KOPT-K1 (cell line): ENCODE results near the gene FRS2.
A peak's percentile ranks its signal among the peaks of the same experiment; 100 is the strongest.

Experiments used
- H3K27ac ChIP-seq: fragments of 200-600 bp; sonication (generic); 2 replicates; pipeline ENCODE4 v1.5.1; 2016; ENCODE audit warnings: antibody characterized with exemption, mild to moderate bottlenecking, low read depth, low read length; ENCODE audit not compliant: poor library complexity, severe bottlenecking
- H3K36me3 ChIP-seq: fragments of 200-600 bp; sonication (generic); 2 replicates; pipeline ENCODE4 v1.5.1; 2017; ENCODE audit warnings: antibody characterized with exemption, mild to moderate bottlenecking, low read length, moderate library complexity; ENCODE audit not compliant: insufficient read depth
- H3K9me3 ChIP-seq: fragments of 200-600 bp; sonication (generic); 2 replicates; pipeline ENCODE4 v1.5.1; 2017; ENCODE audit warnings: antibody characterized with exemption, low read length, mild to moderate bottlenecking; ENCODE audit not compliant: insufficient read depth, poor library complexity, severe bottlenecking

FRS2 gene

GRCh38 chr12:69470189-69471075 lies at the start of gene FRS2:
FRS2 (plus strand) TSS chr12:69470388; CDS start chr12:69569031, 98,643 bp downstream.
- Histone ChIP-seq H3K27ac (peak within 1 kb of the TSS; percentile 83), H3K36me3 (0 out of 2 replicates have a peak, but pooled peaks cover 4% of the 10 kb centered on the region), H3K9me3 (no peaks in the 10 kb centered on the region)

GRCh38 chr12:69421548-69421947 lies 48.6 kb upstream of the FRS2 start:
- no peaks in the 10 kb centered on the region for H3K36me3 ChIP-seq
- H3K27ac ChIP-seq, result no peak overlapping the region
- no peaks in the 10 kb centered on the region for H3K9me3 ChIP-seq

- no peak overlapping the region for H3K27ac ChIP-seq
- no peaks in the 10 kb centered on the region for H3K9me3 ChIP-seq
- no peaks in the 10 kb centered on the region for H3K36me3 ChIP-seq
These were observed 46.9 kb upstream of the FRS2 start for GRCh38 chr12:69423037-69423905.

GRCh38 chr12:69425417-69425816 lies 44.8 kb upstream of the FRS2 start:
- Histone ChIP-seq H3K9me3 (no peaks in the 10 kb centered on the region), H3K27ac (no peak overlapping the region), H3K36me3 (no peaks in the 10 kb centered on the region)

- Histone ChIP-seq H3K36me3 (no peaks in the 10 kb centered on the region), H3K27ac (no peak overlapping the region), H3K9me3 (no peaks in the 10 kb centered on the region)
These were observed 41.7 kb upstream of the FRS2 start for GRCh38 chr12:69428351-69429073.

GRCh38 chr12:69430942-69431590 lies 39.1 kb upstream of the FRS2 start:
- H3K27ac ChIP-seq, result no peak overlapping the region
- no peaks in the 10 kb centered on the region for H3K36me3 ChIP-seq
- no peaks in the 10 kb centered on the region for H3K9me3 ChIP-seq

- no peaks in the 10 kb centered on the region for H3K36me3 ChIP-seq
- no peaks in the 10 kb centered on the region for H3K9me3 ChIP-seq
- no peak overlapping the region for H3K27ac ChIP-seq
These were observed 38.5 kb upstream of the FRS2 start for GRCh38 chr12:69431591-69432222.

GRCh38 chr12:69433653-69434052 lies 36.5 kb upstream of the FRS2 start:
- Histone ChIP-seq H3K36me3 (no peaks in the 10 kb centered on the region), H3K27ac (no peak overlapping the region), H3K9me3 (no peaks in the 10 kb centered on the region)

- H3K9me3 ChIP-seq, result no peaks in the 10 kb centered on the region
- H3K36me3 ChIP-seq, result no peaks in the 10 kb centered on the region
- no peak overlapping the region for H3K27ac ChIP-seq
These were observed 34.5 kb upstream of the FRS2 start for GRCh38 chr12:69435644-69436043.

- no peak overlapping the region for H3K27ac ChIP-seq
- no peaks in the 10 kb centered on the region for H3K36me3 ChIP-seq
- no peaks in the 10 kb centered on the region for H3K9me3 ChIP-seq
These were observed 33.1 kb upstream of the FRS2 start for GRCh38 chr12:69437073-69437472.

GRCh38 chr12:69438539-69438938 lies 31.6 kb upstream of the FRS2 start:
- Histone ChIP-seq H3K9me3 (no peaks in the 10 kb centered on the region), H3K36me3 (no peaks in the 10 kb centered on the region), H3K27ac (no peak overlapping the region)

GRCh38 chr12:69440016-69440415 lies 30.2 kb upstream of the FRS2 start:
- Histone ChIP-seq H3K36me3 (no peaks in the 10 kb centered on the region), H3K27ac (no peak overlapping the region)

GRCh38 chr12:69440886-69441285 lies 29.3 kb upstream of the FRS2 start:
- no peaks in the 10 kb centered on the region for H3K9me3 ChIP-seq
- no peaks in the 10 kb centered on the region for H3K36me3 ChIP-seq
- H3K27ac ChIP-seq, result no peak overlapping the region

More at GRCh38 chr12:69440016-69440415, 30.2 kb upstream of the FRS2 start:
- no peaks in the 10 kb centered on the region for H3K9me3 ChIP-seq

- no peaks in the 10 kb centered on the region for H3K9me3 ChIP-seq
- H3K36me3 ChIP-seq, result no peaks in the 10 kb centered on the region
- no peak overlapping the region for H3K27ac ChIP-seq
These were observed 27.3 kb upstream of the FRS2 start for GRCh38 chr12:69442894-69443293.
